ENCODE data around the gene RNF31. TPM values are rescaled to one million over a fixed set of nuclear protein-coding genes. Genes with fewer than 3 reads are reported as not detected.

RNF31 gene
- total RNA-seq, 4 donors from 2014 or later: 26.8 to 35.6 (median 32.4) TPM

DNA sequence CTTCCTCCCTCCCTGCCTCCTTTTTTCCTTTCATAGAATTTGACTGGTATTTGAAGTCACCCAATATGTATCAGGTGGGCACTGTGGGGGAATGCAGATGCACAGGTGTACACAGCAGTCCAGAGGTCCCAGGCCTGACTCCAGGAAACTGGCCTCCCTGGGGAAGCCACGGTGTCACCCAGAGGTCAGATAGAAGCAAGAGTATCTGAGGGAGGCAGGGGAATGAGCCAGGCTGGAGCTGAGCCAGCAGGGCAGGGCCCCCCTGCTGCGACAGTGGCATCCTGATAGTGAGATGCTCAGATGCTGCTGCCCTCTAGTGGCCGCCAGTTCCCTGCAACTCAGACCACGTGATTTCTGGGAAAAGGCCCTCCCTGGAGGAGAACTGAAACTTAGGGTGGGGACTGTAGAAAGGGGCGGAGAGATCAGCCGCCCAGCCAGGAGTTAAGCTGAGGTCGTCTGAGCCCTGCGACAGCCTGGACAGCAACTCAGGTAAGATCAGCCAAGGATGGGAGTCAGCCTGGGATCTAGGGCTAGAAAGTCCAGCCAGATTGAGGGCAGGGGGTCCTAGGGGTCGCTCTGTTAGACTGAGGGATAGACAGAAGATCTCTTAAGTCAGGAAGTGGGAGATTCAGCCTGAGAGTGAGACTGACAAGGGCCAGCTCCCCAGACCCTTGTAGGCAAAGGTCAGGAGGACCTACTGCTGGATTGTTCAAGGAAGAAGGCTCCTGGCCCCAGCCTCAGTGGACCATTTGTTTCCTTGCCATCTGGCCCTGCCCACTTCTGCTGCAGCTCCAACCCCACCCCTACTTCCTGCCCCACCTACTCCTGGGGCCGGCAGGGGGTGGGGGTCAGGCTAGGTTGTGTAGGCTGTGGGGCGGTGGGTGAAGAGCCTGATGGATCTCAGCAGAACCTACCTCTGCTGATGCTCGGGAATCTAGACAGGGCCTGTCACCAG lies 13.8 kb downstream of the RNF31 start, which contains the start of gene IRF9:
Gene IRF9 (plus strand): TSS at position 416 of the 955 bp plus-strand sequence. CDS start 880 bp downstream, outside the sequence.
- peak within 1 kb of the TSS; percentile 92 to 98 (median 97) for H3K27ac ChIP-seq
- TF ChIP-seq POLR2A (IDR thresholded peaks at IDR 0.05): peak in 3 of 4 donors; percentile 31 to 77 (median 65)
- TF ChIP-seq, protein P1, sequence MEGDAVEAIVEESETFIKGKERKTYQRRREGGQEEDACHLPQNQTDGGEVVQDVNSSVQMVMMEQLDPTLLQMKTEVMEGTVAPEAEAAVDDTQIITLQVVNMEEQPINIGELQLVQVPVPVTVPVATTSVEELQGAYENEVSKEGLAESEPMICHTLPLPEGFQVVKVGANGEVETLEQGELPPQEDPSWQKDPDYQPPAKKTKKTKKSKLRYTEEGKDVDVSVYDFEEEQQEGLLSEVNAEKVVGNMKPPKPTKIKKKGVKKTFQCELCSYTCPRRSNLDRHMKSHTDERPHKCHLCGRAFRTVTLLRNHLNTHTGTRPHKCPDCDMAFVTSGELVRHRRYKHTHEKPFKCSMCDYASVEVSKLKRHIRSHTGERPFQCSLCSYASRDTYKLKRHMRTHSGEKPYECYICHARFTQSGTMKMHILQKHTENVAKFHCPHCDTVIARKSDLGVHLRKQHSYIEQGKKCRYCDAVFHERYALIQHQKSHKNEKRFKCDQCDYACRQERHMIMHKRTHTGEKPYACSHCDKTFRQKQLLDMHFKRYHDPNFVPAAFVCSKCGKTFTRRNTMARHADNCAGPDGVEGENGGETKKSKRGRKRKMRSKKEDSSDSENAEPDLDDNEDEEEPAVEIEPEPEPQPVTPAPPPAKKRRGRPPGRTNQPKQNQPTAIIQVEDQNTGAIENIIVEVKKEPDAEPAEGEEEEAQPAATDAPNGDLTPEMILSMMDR (IDR thresholded peaks at IDR 0.05): peak; percentile 93 to 99 (median 97)
- H3K27me3 ChIP-seq: no peaks in the 10 kb centered on the region
- peak; percentile 64 for DNase-seq
- peaks cover 21 to 67% (median 34%) of the 10 kb centered on the region in 3 donors for H3K4me1 ChIP-seq
- peak within 1 kb of the TSS; percentile 61 to 80 (median 69) for H3K4me3 ChIP-seq
- no peaks in the 10 kb centered on the region for H3K9me3 ChIP-seq
- 0% methylated on average over 1 to 4 of the region's 12 CpGs for WGBS, 2 donors
- intact Hi-C loops (cut with DNase I): no loop called here
- H3K36me3 ChIP-seq: peaks cover 46 to 83% (median 50%) of the 10 kb centered on the region in 3 donors

DNA sequence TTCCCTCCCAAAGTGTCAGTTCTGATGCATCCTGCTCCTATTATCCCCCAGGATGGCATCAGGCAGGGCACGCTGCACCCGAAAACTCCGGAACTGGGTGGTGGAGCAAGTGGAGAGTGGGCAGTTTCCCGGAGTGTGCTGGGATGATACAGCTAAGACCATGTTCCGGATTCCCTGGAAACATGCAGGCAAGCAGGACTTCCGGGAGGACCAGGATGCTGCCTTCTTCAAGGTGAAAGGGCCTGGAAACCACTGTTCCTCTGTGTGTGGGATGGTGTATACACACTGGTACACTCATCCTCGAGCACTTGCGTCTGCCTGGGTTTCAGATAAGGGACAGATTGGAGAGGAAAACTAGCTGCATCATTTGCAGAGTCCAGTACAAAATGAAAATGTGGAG lies 14.8 kb downstream of the RNF31 start:
- H3K4me1 ChIP-seq: peaks cover 21 to 63% (median 34%) of the 10 kb centered on the region in 3 donors
- H3K36me3 ChIP-seq: peaks cover 43 to 83% (median 49%) of the 10 kb centered on the region in 3 donors
- peak overlapping the region; percentile 92 to 98 (median 97) for H3K27ac ChIP-seq
- intact Hi-C loops (cut with DNase I): no loop called here
- H3K4me3 ChIP-seq: peak overlapping the region; percentile 61 to 80 (median 69)
- WGBS, 2 donors: 8 to 11% methylated on average over 4 to 8 of the region's 8 CpGs
- H3K27me3 ChIP-seq: no peaks in the 10 kb centered on the region
- no peaks in the 10 kb centered on the region for H3K9me3 ChIP-seq
- no peak for DNase-seq
- TF ChIP-seq POLR2A (IDR thresholded peaks at IDR 0.05): no peak
- TF ChIP-seq, protein P1 (IDR thresholded peaks at IDR 0.05): no peak

DNA sequence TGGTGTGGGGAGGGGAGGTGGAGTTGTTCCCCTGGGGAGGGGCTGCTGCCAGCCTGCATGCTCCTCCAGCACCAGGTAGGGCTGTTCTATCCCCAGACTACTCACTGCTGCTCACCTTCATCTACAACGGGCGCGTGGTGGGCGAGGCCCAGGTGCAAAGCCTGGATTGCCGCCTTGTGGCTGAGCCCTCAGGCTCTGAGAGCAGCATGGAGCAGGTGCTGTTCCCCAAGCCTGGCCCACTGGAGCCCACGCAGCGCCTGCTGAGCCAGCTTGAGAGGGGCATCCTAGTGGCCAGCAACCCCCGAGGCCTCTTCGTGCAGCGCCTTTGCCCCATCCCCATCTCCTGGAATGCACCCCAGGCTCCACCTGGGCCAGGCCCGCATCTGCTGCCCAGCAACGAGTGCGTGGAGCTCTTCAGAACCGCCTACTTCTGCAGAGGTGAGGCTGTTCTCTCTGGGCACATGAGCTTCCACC lies 17.3 kb downstream of the RNF31 start:
- intact Hi-C loops (cut with DNase I): no loop called here
- TF ChIP-seq POLR2A (IDR thresholded peaks at IDR 0.05): no peak
- TF ChIP-seq, protein P1 (IDR thresholded peaks at IDR 0.05): no peak
- H3K9me3 ChIP-seq: no peaks in the 10 kb centered on the region
- H3K27me3 ChIP-seq: no peaks in the 10 kb centered on the region
- H3K4me3 ChIP-seq: no peak overlapping the region
- DNase-seq: no peak
- H3K4me1 ChIP-seq: peaks cover 21 to 58% (median 34%) of the 10 kb centered on the region in 3 donors
- peaks cover 34 to 85% (median 37%) of the 10 kb centered on the region in 3 donors for H3K36me3 ChIP-seq
- WGBS, 2 donors: 17 to 75% methylated on average over 1 to 7 of the region's 14 CpGs
- H3K27ac ChIP-seq: peak overlapping the region in 2 of 4 donors; percentile 17 to 36

DNA sequence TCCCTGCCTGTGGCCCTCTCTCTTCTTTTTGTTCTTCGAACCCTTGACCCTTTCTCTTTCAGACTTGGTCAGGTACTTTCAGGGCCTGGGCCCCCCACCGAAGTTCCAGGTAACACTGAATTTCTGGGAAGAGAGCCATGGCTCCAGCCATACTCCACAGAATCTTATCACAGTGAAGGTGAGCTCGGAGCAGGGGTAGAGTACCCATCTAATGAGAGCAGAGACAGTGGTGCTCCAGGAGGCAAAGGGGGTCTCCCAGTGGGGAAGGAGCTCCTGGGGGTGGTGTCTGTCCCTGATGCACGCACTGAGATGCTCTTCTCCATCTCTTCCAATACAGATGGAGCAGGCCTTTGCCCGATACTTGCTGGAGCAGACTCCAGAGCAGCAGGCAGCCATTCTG lies 18.5 kb downstream of the RNF31 start:
- intact Hi-C loops (cut with DNase I): no loop called here
- H3K4me3 ChIP-seq: no peak overlapping the region
- 94 to 97% methylated on average over 3 to 5 of the region's 5 CpGs for WGBS, 2 donors
- H3K9me3 ChIP-seq: no peaks in the 10 kb centered on the region
- peaks cover 28 to 85% (median 33%) of the 10 kb centered on the region in 3 donors for H3K36me3 ChIP-seq
- DNase-seq: no peak
- peaks cover 19 to 52% (median 27%) of the 10 kb centered on the region in 3 donors for H3K4me1 ChIP-seq
- no peak overlapping the region for H3K27ac ChIP-seq
- H3K27me3 ChIP-seq: no peaks in the 10 kb centered on the region
- TF ChIP-seq, protein P1 (IDR thresholded peaks at IDR 0.05): no peak
- TF ChIP-seq POLR2A (IDR thresholded peaks at IDR 0.05): no peak

Data from esophagus squamous epithelium (tissue), 5 donors.